GM18508 (cell line): Measurements from ENCODE around the gene MYH15.
"Not testable (repeated sequence)": the region's sequence is repeated elsewhere in the genome, so short reads cannot be mapped to it uniquely, and the experiment has no call there.

Source experiments
- ATAC-seq: cut with Tn5 transposase; IDR thresholded peaks from one replicate; pipeline ENCODE4 v1.9.1; 2021; ENCODE audit warnings: moderate number of reproducible peaks; ENCODE audit not compliant: insufficient read depth, unreplicated experiment

The MYH15 gene

GRCh38 chr3:108393128-108393900 is 117.1 kb downstream of the MYH15 start:
- ATAC-seq = no peak

- ATAC-seq = no peak
These were observed 118.3 kb downstream of the MYH15 start for GRCh38 chr3:108391917-108392593.

GRCh38 chr3:108389372-108389771 is 121.0 kb downstream of the MYH15 start:
- no peak for ATAC-seq

- peak; percentile 85 for ATAC-seq
These were observed 122.0 kb downstream of the MYH15 start for GRCh38 chr3:108388136-108389132.

GRCh38 chr3:108387063-108387462 is 123.3 kb downstream of the MYH15 start:
- no peak for ATAC-seq

GRCh38 chr3:108383306-108383705 is 127.1 kb downstream of the MYH15 start:
- ATAC-seq = no peak

GRCh38 chr3:108381529-108382140 is 128.8 kb downstream of the MYH15 start:
- no peak for ATAC-seq

GRCh38 chr3:108380128-108380795 is 130.1 kb downstream of the MYH15 start:
- ATAC-seq = no peak

GRCh38 chr3:108378952-108379342 is 131.4 kb downstream of the MYH15 start:
- not testable (repeated sequence) for ATAC-seq

GRCh38 chr3:108378153-108378951 is 132.0 kb downstream of the MYH15 start:
- ATAC-seq = no peak

- ATAC-seq = no peak
These were observed 133.0 kb downstream of the MYH15 start for GRCh38 chr3:108377384-108377783.

GRCh38 chr3:108376026-108376425 is 134.4 kb downstream of the MYH15 start:
- ATAC-seq = no peak

GRCh38 chr3:108359011-108359410 is 151.4 kb downstream of the MYH15 start:
- ATAC-seq = no peak

GRCh38 chr3:108357042-108357441 is 153.4 kb downstream of the MYH15 start:
- ATAC-seq = no peak

- no peak for ATAC-seq
These were observed 155.8 kb downstream of the MYH15 start for GRCh38 chr3:108354562-108354961.

- no peak for ATAC-seq
These were observed 158.2 kb downstream of the MYH15 start for GRCh38 chr3:108352176-108352575.

- no peak for ATAC-seq
These were observed 163.8 kb downstream of the MYH15 start for GRCh38 chr3:108346301-108347227.
